C1 segment of cervical spinal cord (tissue), 14 donors: ENCODE measurements around the gene RALGPS2.
"Not testable (repeated sequence)": the region's sequence is repeated elsewhere in the genome, so short reads cannot be mapped to it uniquely, and the experiment has no call there.

ENCODE experiments used
- DNase-seq, 14 donors: peaks; one replicate each; lab custom pipeline; 2025; lab: John Stamatoyannopoulos, UW

Gene RALGPS2

GRCh38 chr1:178942285-178943198, 217.5 kb downstream of the RALGPS2 start:
- DNase-seq, result no peak

DNA sequence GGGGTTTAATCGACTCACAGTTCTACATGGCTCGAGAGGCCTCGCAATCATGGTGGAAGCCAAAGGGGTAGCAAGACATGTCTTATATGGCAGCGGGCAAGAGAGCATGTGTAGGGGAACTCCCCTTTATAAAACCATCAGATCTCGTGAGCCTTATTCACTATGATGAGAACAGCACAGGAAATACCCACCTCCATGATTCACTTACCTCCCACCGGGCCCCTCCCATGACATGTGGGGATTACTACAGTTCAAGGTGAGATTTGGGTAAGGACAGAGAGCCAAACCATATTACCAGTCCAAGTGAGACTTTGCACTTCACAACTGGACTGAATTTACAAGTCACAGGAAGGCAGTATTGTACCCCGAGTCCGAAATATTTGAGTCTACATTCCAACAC, 219.7 kb downstream of the RALGPS2 start:
- no peak for DNase-seq

- DNase-seq, result peak in 1 of 14 donors; percentile 25
Observed at GRCh38 chr1:178945763-178946266, 220.8 kb downstream of the RALGPS2 start.

- no peak for DNase-seq
Observed at GRCh38 chr1:178946416-178946815, 221.4 kb downstream of the RALGPS2 start.

- no peak for DNase-seq
Observed at GRCh38 chr1:178946855-178947676, 222.0 kb downstream of the RALGPS2 start.

- DNase-seq, result no peak
Observed at GRCh38 chr1:178947677-178947981, 222.6 kb downstream of the RALGPS2 start.

DNA sequence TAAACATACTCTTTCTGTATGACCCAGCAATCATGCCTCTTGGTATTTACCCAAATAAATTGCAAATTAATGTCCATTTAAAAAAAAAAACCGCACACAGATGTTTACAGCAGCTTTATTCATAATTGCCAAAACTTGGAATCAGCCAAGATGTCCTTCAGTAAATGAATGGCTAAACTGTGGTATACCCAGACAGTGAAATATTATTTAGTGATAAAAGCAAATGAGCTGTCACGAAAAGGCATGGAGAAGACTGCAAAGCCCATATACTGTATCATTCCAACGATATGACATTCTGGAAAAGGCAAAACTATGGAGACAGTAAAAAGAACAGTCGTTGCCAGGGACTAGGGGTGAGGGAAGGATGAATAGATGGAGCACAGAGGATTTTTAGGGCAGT, 223.6 kb downstream of the RALGPS2 start:
- no peak for DNase-seq

GRCh38 chr1:178949866-178950265, 224.8 kb downstream of the RALGPS2 start:
- DNase-seq, result not testable (repeated sequence)

DNA sequence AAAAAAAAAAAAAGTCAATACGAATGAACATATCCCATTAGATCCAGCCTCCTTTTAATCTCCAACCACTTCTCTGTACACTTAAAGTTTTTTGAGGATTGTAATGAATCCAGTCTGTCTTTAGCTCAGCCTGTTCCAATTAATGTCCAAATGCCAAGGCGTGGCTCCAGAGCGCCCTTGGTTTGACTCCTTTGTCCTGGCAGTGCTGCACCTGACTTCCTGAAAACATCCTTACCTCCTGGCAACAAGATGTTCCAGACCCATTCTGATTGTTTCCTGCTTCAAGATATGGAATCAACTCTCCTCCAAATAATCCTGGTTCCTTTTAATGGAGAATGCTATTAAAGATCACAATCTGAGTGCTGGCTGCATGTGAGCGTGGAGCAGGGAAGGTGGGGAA, 226.6 kb downstream of the RALGPS2 start:
- no peak for DNase-seq

- DNase-seq, result no peak
Observed at GRCh38 chr1:178953034-178953433, 228.0 kb downstream of the RALGPS2 start.

- no peak for DNase-seq
Observed at GRCh38 chr1:178953538-178954324, 228.7 kb downstream of the RALGPS2 start.

GRCh38 chr1:178954325-178954690, 229.3 kb downstream of the RALGPS2 start:
- DNase-seq, result no peak

GRCh38 chr1:178954937-178955336, 229.9 kb downstream of the RALGPS2 start:
- DNase-seq, result no peak

- no peak for DNase-seq
Observed at GRCh38 chr1:178955391-178955954, 230.4 kb downstream of the RALGPS2 start.

DNA sequence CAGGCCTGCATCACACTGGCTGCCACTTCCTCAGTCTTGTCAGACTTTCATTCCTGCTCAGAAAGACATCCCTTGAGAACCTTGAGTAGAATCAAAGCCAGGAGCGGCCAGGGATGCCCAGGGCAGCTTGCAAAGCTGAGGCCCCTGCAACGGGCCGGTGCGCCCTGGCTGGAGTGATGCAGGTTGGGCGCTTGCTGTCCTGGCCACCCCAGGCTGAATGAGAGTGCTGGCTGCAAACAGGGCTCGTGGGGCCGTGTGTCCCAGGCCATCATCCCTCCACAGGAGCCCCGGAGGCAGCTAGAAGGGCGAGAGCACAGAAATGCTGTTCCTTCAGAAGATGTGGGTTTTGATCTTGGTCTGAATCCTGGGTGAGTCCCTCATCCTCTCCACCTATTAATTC, 233.4 kb downstream of the RALGPS2 start:
- no peak for DNase-seq

GRCh38 chr1:178959543-178960460, 234.8 kb downstream of the RALGPS2 start:
- no peak for DNase-seq

- no peak for DNase-seq
Observed at GRCh38 chr1:178960482-178961240, 235.6 kb downstream of the RALGPS2 start.

DNA sequence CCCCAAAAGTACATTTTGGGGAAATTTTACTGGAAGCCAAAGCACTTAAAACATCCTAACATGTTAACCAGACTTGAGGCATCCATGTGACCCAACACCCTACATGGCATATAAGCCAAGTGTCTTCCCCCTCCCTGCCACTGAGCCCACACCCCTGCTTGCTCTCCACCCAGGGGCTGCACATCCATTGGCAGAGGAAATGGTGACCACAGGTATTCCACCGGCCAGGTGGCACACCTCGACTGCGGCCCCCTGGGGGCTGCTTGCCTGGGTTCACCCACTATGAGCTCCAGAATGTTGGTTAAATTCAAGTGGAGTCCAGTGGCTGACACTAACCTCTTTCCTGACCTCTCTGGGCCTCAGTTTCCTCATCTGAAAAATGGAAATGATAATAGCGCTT, 236.3 kb downstream of the RALGPS2 start:
- DNase-seq, result no peak

- DNase-seq, result no peak
Observed at GRCh38 chr1:178961868-178962267, 236.8 kb downstream of the RALGPS2 start.
